K562 (cell line): ENCODE measurements around the gene PRRX1. TPM values are rescaled to one million over a fixed set of nuclear protein-coding genes. Genes with fewer than 3 reads are reported as not detected.
A peak's percentile ranks its signal among the peaks of the same experiment; 100 is the strongest.

Source experiments
- ATAC-seq: fragments of 200-7000 bp; cut with Tn5 transposase; 3 replicates; pipeline ENCODE4 v1.9.1; 2020; ENCODE audit warnings: moderate library complexity
- BruUV-seq: library from RNA; stranded (reverse); fragments of 400-500 nt; replicated peaks from 2 replicates; lab custom pipeline; 2021; lab: Mats Ljungman, UMichigan
- CTCF ChIA-PET: fragments of 300-600 bp; formaldehyde crosslinking; extraction: SDS; loops from one replicate; lab custom pipeline; 2021; ENCODE audit warnings: low intra/inter-chr PET ratio; lab: Yijun Ruan, JAX
- POLR2A ChIA-PET: fragments of 300-600, 350-650 bp; sonication (Branson Sonifier 250); formaldehyde crosslinking; extraction: SDS; loops from one replicate; lab custom pipeline; 2021; ENCODE audit warnings: antibody characterized with exemption, inconsistent platforms; lab: Yijun Ruan, JAX
- DNase-seq, 4 experiments: peaks; one replicate each; pipeline versions ENCODE4 v3.0.0 to v3.0.0-alpha.2; 2011 to 2018; ENCODE audit warnings: low spot score in 3 of 4, mixed read lengths in 3 of 4; ENCODE audit errors: extremely low read depth in 1 of 4
- FAIRE-seq: peaks from 2 replicates; lab custom pipeline; 2011; peaks lifted over from hg19 to GRCh38; lab: Jason Lieb, UNC
- H2AFZ ChIP-seq: 2 replicates; pipeline ENCODE4 v1.6.0; 2011; ENCODE audit warnings: low read depth, low read length, control low read depth, inconsistent platforms
- H3K27ac ChIP-seq: fragments of 200-600 bp; 3 replicates; pipeline ENCODE4 v1.8.0; 2011; ENCODE audit warnings: low read depth, mild to moderate bottlenecking, control low read depth, inconsistent platforms, low read length, moderate library complexity, mixed read lengths; ENCODE audit errors: extremely low read depth
- H3K27me3 ChIP-seq, 2 experiments: fragments of 300-600 bp in 1 of 2; 2 replicates in 1 of 2; 3 replicates in 1 of 2; pipeline versions ENCODE4 v1.6.0 to v1.8.0; 2011; ENCODE audit warnings: inconsistent platforms in 2 of 2, low read length in 2 of 2, mild to moderate bottlenecking in 1 of 2, mixed read lengths in 1 of 2, moderate library complexity in 1 of 2; ENCODE audit not compliant: control insufficient read depth in 2 of 2, insufficient read depth in 2 of 2
- H3K36me3 ChIP-seq: fragments of 300-600 bp; 3 replicates; pipeline ENCODE4 v1.8.0; 2011; ENCODE audit warnings: mild to moderate bottlenecking, low read length, inconsistent platforms; ENCODE audit not compliant: control insufficient read depth, insufficient read depth
- H3K4me1 ChIP-seq, 2 experiments: fragments of 200-600 bp in 1 of 2; replicated peaks in 1 of 2; 2 replicates in 1 of 2; 3 replicates in 1 of 2; pipeline versions ENCODE4 v1.5.1 to v1.8.0; 2011; ENCODE audit warnings: inconsistent platforms in 2 of 2, low read length in 2 of 2, mild to moderate bottlenecking in 1 of 2, mixed read lengths in 1 of 2, moderate library complexity in 1 of 2; ENCODE audit not compliant: control insufficient read depth in 2 of 2, insufficient read depth in 2 of 2
- H3K4me2 ChIP-seq: 2 replicates; pipeline ENCODE4 v1.6.1; 2011; ENCODE audit warnings: low read length, control low read depth, inconsistent platforms, mixed read lengths; ENCODE audit not compliant: insufficient read depth
- H3K4me3 ChIP-seq: fragments of 200-600 bp; sonication (generic), shearing (Covaris generic); 2 replicates; pipeline ENCODE4 v1.5.1; 2016; ENCODE audit warnings: control low read depth, inconsistent platforms
- H3K79me2 ChIP-seq: fragments of 200-600 bp; 3 replicates; pipeline ENCODE4 v1.8.0; 2011; ENCODE audit warnings: low read length, inconsistent platforms; ENCODE audit not compliant: control insufficient read depth, insufficient read depth
- H3K9ac ChIP-seq, 2 experiments: 2 replicates each; pipeline versions ENCODE4 v1.6.0 to v1.6.1; 2011; ENCODE audit warnings: low read depth in 2 of 2, low read length in 2 of 2, control low read depth in 1 of 2, inconsistent platforms in 1 of 2, mild to moderate bottlenecking in 1 of 2, mixed read lengths in 1 of 2; ENCODE audit not compliant: insufficient read depth in 1 of 2
- H3K9me1 ChIP-seq: one replicate; pipeline ENCODE4 v1.6.0; 2011; ENCODE audit warnings: inconsistent platforms, mild to moderate bottlenecking, low read length, moderate library complexity; ENCODE audit not compliant: control insufficient read depth, insufficient read depth
- H3K9me3 ChIP-seq: replicated peaks from 2 replicates; pipeline ENCODE4 v1.5.1; 2011; ENCODE audit warnings: low read depth, low read length, inconsistent platforms; ENCODE audit not compliant: control insufficient read depth, insufficient read depth
- H4K20me1 ChIP-seq: replicated peaks from 2 replicates; pipeline ENCODE4 v1.6.1; 2011; ENCODE audit warnings: low read length, inconsistent platforms, mixed read lengths; ENCODE audit not compliant: control insufficient read depth, insufficient read depth
- NRF1 ChIP-seq, 2 experiments: fragments of 450-650 bp; IDR thresholded peaks in 1 of 2; conservative IDR thresholded peaks in 1 of 2; 2 replicates each; pipeline ENCODE4 v1.6.1; 2014; ENCODE audit warnings: mild to moderate bottlenecking in 2 of 2
- PCBP2 ChIP-seq: fragments of 200-400 bp; formaldehyde crosslinking; IDR thresholded peaks from 2 replicates; pipeline ENCODE4 v1.6.1; 2018; ENCODE audit warnings: low read length, low read depth, mild to moderate bottlenecking, moderate library complexity; ENCODE audit not compliant: poor library complexity, severe bottlenecking
- RUNX1 ChIP-seq: sonication (generic); IDR thresholded peaks from 2 replicates; pipeline ENCODE4 v1.6.1; 2016; ENCODE audit warnings: antibody characterized with exemption, low read depth
- SMARCA5 ChIP-seq: fragments of 450-650 bp; IDR thresholded peaks from 2 replicates; pipeline ENCODE4 v1.6.1; 2016
- WGBS: fragments of 100-300 bp; shearing (Covaris generic); methylation state at CpG from one replicate; pipeline ENCODE4 v1.1.6; 2016; ENCODE audit warnings: low coverage, mixed read lengths; ENCODE audit not compliant: insufficient coverage; ENCODE audit errors: missing lambda C conversion rate; 5-methylcytosine and 5-hydroxymethylcytosine counted together
- in situ Hi-C: fragments of 300-500 bp; cut with MboI; formaldehyde crosslinking; loops from 4 replicates; pipeline ENCODE4 v1.15.0; 2018; ENCODE audit warnings: inconsistent platforms, mixed read lengths
- intact Hi-C: fragments of 100-400 bp; cut with micrococcal nuclease; formaldehyde crosslinking; loops from 2 replicates; pipeline ENCODE4 v1.14.2; 2022
- polyA plus RNA-seq, 8 experiments: library from polyadenylated mRNA; depleted of rRNA in 4 of 8; stranded (reverse) in 5 of 8; unstranded in 3 of 8; fragments of >200 nt; fragmentation: Nextera tagmentation in 2 of 8; fragmentation: Illumina TruSeq in 1 of 8; extraction: Ambion mirVana in 2 of 8; extraction: Trizol in 1 of 8; gene quantifications; 2 replicates each; pipeline versions ENCODE4 v1.2.1 to v1.2.3, GENCODE V29; 2011 to 2014; ENCODE audit warnings: inconsistent platforms in 1 of 8, missing spikeins in 1 of 8
- total RNA-seq, 7 experiments: library from RNA; depleted of rRNA in 6 of 7; stranded (reverse); fragments of >200 nt in 6 of 7; fragmentation: Illumina TruSeq in 2 of 7; extraction: Trizol in 2 of 7; gene quantifications; 2 replicates each; pipeline versions ENCODE4 v1.2.1 to v1.2.3, GENCODE V29; 2011 to 2021; ENCODE audit warnings: low replicate concordance in 1 of 7

The PRRX1 gene
- total and polyA plus RNA-seq, 9 of the 15 experiments (the other 6 are each of a cell fraction or from before 2014, with no cell fraction given) = not detected

DNA sequence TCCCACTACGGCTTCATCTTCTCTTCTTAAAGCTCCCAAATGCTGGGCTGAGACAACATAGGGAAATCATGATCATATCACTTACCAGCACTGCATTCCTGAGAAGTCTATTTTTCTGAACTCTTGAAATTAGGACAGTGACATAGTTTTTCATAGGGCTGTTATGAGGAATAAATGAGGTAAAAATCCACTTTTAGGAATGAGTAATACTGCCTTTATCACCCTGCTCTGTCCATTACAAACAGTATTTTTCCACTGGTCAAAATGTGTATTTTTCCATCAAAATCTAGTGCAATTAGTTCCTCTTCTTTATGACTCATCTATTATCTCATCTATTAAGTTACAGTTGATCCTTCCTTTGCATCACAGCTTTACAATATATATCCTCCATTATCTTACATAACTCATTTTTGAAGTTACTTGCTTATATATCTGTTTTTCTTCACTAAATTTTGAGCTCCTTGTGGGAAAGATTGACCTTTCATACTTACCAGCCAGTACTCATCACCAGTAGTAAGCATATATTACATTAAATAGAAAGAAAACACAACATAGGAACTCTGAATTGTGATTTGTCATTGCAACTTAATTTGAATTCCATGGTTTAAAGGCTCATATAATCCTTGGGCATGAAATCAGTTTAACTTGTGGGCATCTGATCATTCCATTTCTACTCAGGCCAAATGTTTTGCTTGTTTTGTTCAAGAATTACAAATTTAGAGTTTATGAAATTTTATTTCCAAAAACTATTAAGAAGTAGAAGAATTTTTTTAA, 37.1 kb downstream of the PRRX1 start:
- POLR2A ChIA-PET = no interaction called here
- H3K4me3 ChIP-seq = no peak overlapping the region
- H3K9me1 ChIP-seq = no peaks in the 10 kb centered on the region
- no peak overlapping the region for H3K27ac ChIP-seq
- no peak overlapping the region for H2AFZ ChIP-seq
- H3K79me2 ChIP-seq = no peaks in the 10 kb centered on the region
- no peaks in the 10 kb centered on the region for H3K9me3 ChIP-seq
- TF ChIP-seq SMARCA5 = no peak
- no peak for TF ChIP-seq RUNX1
- TF ChIP-seq, all 486 proteins: peak for 0
- no peaks in the 10 kb centered on the region for H3K27me3 ChIP-seq
- no peak for ATAC-seq
- H4K20me1 ChIP-seq = no peaks in the 10 kb centered on the region
- H3K36me3 ChIP-seq = no peaks in the 10 kb centered on the region
- DNase-seq = no peak
- in situ Hi-C loops (no loop called here), intact Hi-C loops (no loop called here)
- H3K9ac ChIP-seq = no peak overlapping the region
- FAIRE-seq = no peak
- CTCF ChIA-PET = no interaction called here
- BruUV-seq = no TSS peak
- H3K4me2 ChIP-seq = no peak overlapping the region
- no peaks in the 10 kb centered on the region for H3K4me1 ChIP-seq
- WGBS = 0% methylated on average over 1 of the region's 1 CpG

DNA sequence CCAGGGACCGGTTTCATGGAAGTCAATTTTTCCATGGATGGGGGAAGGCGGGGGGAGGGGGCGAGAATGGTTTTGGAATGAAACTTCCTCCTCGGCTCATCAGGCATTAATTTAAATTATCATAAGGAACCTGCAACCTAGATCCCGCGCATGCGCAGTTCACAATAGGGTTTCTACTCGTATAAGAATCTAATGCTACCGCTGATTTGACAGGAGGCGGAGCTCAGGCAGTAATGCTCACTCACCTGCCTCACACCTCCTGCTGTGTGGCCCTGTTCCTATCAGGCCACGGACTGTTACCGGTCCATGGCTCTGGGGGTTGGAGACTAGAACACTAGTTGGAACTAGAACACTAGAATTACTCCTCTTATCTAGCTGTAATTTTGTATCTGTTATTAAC, 38.0 kb downstream of the PRRX1 start:
- Histone ChIP-seq H4K20me1 (no peaks in the 10 kb centered on the region), H3K9me1 (no peaks in the 10 kb centered on the region), H3K36me3 (no peaks in the 10 kb centered on the region), H3K4me3 (no peak overlapping the region), H3K4me1 (no peaks in the 10 kb centered on the region), H3K9me3 (no peaks in the 10 kb centered on the region), H2AFZ (no peak overlapping the region), H3K79me2 (no peaks in the 10 kb centered on the region), H3K27ac (no peak overlapping the region), H3K27me3 (no peaks in the 10 kb centered on the region), H3K9ac (no peak overlapping the region), H3K4me2 (no peak overlapping the region)
- BruUV-seq = no TSS peak
- in situ Hi-C loops = no loop called here
- ChIA-PET CTCF (no interaction called here), POLR2A (no interaction called here)
- FAIRE-seq = no peak
- no peak for TF ChIP-seq PCBP2
- peak; percentile 82 to 85 for TF ChIP-seq NRF1 (conservative IDR thresholded peaks at IDR 0.05 in 1 of 2, IDR thresholded peaks at IDR 0.05 in 1 of 2)
- WGBS = 6% methylated on average over 12 of the region's 12 CpGs
- intact Hi-C loops = no loop called here
- peak in 1 of 4 experiments; percentile 4 for DNase-seq
- ATAC-seq = no peak
